ENCODE results near the gene TRERF1.

Gene TRERF1

DNA sequence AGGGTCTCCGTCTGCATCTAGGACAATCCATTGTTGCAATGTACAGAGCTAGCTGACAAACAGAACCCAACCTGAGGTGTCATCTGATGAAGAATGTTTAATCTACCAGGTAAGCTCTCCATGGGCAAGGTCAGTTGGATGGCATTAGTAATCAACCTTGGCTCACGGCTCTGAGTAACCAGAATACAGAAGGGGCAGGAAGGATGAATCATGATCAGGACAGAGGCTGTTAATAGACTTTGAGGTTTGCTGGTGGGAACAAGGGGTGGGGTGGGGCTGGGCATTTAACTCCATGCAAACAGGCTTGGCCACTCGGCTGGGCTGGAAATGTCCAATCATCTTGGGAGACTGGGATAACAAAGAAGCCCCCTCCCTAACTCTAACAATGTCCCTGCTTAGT, 157.0 kb downstream of the TRERF1 start:
- in situ Hi-C loops (cut with MboI; ENCODE audit: low pct_unique_long_range_greater_than_20kb, low sequenced_read_pairs, unreplicated experiment): no loop called here
- TF ChIP-seq, protein P1, sequence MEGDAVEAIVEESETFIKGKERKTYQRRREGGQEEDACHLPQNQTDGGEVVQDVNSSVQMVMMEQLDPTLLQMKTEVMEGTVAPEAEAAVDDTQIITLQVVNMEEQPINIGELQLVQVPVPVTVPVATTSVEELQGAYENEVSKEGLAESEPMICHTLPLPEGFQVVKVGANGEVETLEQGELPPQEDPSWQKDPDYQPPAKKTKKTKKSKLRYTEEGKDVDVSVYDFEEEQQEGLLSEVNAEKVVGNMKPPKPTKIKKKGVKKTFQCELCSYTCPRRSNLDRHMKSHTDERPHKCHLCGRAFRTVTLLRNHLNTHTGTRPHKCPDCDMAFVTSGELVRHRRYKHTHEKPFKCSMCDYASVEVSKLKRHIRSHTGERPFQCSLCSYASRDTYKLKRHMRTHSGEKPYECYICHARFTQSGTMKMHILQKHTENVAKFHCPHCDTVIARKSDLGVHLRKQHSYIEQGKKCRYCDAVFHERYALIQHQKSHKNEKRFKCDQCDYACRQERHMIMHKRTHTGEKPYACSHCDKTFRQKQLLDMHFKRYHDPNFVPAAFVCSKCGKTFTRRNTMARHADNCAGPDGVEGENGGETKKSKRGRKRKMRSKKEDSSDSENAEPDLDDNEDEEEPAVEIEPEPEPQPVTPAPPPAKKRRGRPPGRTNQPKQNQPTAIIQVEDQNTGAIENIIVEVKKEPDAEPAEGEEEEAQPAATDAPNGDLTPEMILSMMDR (IDR thresholded peaks at IDR 0.05; ENCODE audit: extremely low read depth, insufficient read depth, missing control alignments): no peak
- DNase-seq (ENCODE audit: low spot score): no peak

DNA sequence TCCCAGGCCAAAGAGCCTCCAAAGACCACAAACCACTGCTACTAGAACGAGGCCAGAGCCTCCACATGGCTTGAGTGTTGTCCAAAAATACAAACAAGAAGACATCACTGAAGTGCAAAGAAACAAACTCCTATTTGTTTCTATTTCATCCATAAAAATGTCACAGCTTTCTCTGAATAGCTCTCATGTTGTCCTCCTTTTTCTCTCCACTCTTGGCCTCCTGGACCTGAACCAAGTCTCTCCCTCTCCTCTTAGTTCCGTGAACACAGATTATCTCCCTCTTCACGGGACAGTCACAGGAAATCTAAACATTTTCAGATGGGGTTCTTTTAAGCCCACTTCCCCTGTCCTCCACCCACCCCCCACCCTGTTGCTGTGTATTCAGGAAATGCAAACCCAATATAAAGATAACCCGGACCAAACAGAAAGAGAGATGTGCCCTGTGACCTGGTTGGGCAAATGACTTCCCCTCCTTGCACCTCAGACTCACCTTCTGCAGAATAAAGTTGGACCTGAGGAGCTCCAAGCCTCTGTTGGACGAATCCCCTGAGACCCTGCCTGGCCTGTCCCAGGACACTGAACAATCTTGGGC, 158.2 kb downstream of the TRERF1 start:
- TF ChIP-seq, protein P1 (IDR thresholded peaks at IDR 0.05; ENCODE audit: extremely low read depth, insufficient read depth, missing control alignments): no peak
- no peak for DNase-seq (ENCODE audit: low spot score)
- in situ Hi-C loops (cut with MboI; ENCODE audit: low pct_unique_long_range_greater_than_20kb, low sequenced_read_pairs, unreplicated experiment): no loop called here

DNA sequence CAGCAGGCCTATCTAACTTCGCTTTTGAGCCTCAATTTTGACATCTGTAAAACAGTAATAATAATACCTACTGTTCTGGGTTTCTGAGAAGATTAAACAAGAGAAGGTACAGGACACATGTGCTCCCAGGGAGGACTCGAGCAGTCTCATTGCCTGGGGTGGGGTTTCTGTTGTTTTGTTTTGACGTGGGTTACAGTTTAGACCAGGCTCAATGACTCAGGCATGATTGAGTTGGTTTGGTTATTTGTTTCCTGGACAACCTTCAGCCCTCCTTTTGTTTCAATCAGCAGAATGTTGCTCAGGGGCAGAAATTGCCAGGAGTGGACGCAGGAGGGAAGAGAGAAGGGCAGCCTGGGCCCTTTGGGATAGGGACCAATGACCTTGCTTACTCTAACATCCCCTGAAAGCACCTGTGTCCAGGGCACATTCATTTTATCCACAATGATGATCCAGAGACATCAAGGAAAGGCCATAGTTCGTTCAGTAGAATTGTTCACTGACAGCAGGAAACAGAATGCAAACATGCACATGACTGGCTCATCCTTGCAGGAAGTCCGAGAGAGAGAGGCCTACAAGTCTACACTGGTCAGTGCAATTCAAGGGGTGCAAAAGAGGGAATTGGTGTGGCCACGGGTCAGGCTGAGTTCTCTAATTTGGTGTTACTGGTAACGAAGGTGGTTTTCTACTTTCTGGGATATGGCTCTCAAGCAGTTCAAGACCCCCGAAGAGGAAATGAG, 159.6 kb downstream of the TRERF1 start:
- in situ Hi-C loops (cut with MboI; ENCODE audit: low pct_unique_long_range_greater_than_20kb, low sequenced_read_pairs, unreplicated experiment): no loop called here
- TF ChIP-seq, protein P1 (IDR thresholded peaks at IDR 0.05; ENCODE audit: extremely low read depth, insufficient read depth, missing control alignments): no peak
- DNase-seq (ENCODE audit: low spot score): no peak

DNA sequence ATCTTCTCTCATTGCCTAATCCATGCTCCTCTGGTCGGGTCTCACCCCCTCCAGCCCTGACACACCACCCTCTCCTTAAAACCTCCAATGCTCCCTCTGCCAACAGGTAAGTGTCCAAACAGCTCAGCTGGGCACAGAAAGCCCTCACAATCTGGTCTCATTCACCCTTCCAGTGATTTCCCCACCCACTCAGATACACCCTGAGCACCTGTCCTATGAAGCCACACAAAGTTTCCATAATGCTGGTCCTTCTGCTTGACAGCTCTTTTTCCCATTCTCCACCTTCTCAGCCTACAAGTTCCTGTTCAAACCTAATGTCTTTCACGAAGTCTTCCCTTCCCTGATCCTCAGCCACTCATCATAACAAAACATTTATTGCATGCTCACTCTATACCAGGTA, 164.0 kb downstream of the TRERF1 start:
- no peak for DNase-seq (ENCODE audit: low spot score)
- TF ChIP-seq, protein P1 (IDR thresholded peaks at IDR 0.05; ENCODE audit: extremely low read depth, insufficient read depth, missing control alignments): no peak
- in situ Hi-C loops (cut with MboI; ENCODE audit: low pct_unique_long_range_greater_than_20kb, low sequenced_read_pairs, unreplicated experiment): no loop called here

DNA sequence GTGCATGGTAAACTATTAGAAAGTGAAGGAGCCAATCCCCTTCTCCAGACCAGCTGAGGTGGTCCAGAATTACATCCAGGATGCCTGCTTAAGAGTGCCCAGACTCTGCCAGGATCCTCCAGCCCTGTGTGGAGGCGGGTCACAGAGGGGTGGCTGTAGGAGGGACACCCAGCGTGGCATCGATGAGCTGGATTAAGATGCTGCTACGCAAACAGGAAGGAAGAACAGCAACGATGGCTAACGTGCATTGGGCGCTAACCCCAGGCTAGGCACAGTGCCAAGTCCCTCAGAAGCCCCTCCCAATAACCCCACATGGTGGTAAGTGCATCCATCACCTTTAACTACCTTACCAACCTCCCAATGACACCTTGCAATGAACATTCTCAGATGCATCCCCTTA, 170.2 kb downstream of the TRERF1 start:
- DNase-seq (ENCODE audit: low spot score): no peak
- TF ChIP-seq, protein P1 (IDR thresholded peaks at IDR 0.05; ENCODE audit: extremely low read depth, insufficient read depth, missing control alignments): no peak
- in situ Hi-C loops (cut with MboI; ENCODE audit: low pct_unique_long_range_greater_than_20kb, low sequenced_read_pairs, unreplicated experiment): no loop called here

DNA sequence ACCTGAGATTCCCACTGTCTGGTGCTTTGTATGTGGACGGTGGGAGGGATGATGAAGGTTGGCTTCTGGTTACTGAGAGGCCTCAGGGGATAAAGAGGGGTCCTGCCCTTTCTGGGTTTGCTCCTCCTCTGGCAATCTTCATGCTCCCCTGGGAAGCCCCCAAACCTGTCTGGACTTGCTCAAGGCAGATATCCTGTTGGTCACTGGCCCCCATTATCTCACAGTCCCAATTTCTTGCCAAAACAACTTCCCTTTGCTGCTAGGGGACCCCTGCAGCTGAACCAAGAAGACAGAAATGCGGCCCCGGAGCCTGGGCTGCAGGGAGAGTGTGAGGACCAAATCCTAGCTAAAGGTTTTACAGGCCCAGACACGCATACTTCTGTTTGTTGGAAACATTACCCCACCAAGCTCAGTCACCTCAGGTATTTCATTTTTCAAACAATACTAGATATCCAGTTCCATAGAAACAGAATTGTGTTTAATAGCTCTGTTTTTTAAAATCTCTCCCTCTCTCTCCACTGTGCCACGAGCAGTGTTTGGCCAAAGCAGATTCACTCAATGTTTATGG, 170.7 kb downstream of the TRERF1 start:
- TF ChIP-seq, protein P1 (IDR thresholded peaks at IDR 0.05; ENCODE audit: extremely low read depth, insufficient read depth, missing control alignments): no peak
- in situ Hi-C loops (cut with MboI; ENCODE audit: low pct_unique_long_range_greater_than_20kb, low sequenced_read_pairs, unreplicated experiment): no loop called here
- no peak for DNase-seq (ENCODE audit: low spot score)

Measured in GM13977 (cell line).